Measurements from ENCODE around the gene CTNNA3. TPM values are rescaled to one million over a fixed set of nuclear protein-coding genes. Genes with fewer than 3 reads are reported as not detected.

Gene CTNNA3
- total and polyA plus RNA-seq, 2 of the 4 experiments (the other 2 are of a cell fraction): 0.19 to 0.90 TPM

- intact Hi-C loops (cut with micrococcal nuclease): no loop called here
- H4K20me1 ChIP-seq (ENCODE audit: insufficient read depth, low read length): no peaks in the 10 kb centered on the region
- H3K4me1 ChIP-seq (ENCODE audit: control insufficient read depth, insufficient read depth, low read length): no peaks in the 10 kb centered on the region
- H3K14ac ChIP-seq (replicated peaks; ENCODE audit: low read depth, low read length): no peak overlapping the region
- DNase-seq: no peak
- H2BK5ac ChIP-seq (ENCODE audit: low read depth, low read length, poor library complexity, severe bottlenecking): no peak overlapping the region
- POLR2A ChIA-PET (ENCODE audit: unreplicated experiment): no interaction called here
- H3K79me1 ChIP-seq (ENCODE audit: low read depth in 1 of 2, low read length in 2 of 2): no peaks in the 10 kb centered on the region
- no peak overlapping the region for H3K4me3 ChIP-seq (ENCODE audit: insufficient read depth, low read depth, low read length)
- no peak overlapping the region for H3K18ac ChIP-seq (ENCODE audit: low read depth, low read length)
- H4K8ac ChIP-seq (ENCODE audit: low read depth in 2 of 2, low read length in 2 of 2): no peak overlapping the region
- no peaks in the 10 kb centered on the region for H3K36me3 ChIP-seq (ENCODE audit: control insufficient read depth, insufficient read depth, low read length)
- BruUV-seq (replicated peaks): no TSS peak
- H3K27ac ChIP-seq (ENCODE audit: insufficient read depth, low read length): no peak overlapping the region
- no peaks in the 10 kb centered on the region for H3K27me3 ChIP-seq (ENCODE audit: control insufficient read depth, insufficient read depth, low read length)
- no peak overlapping the region for H3K4ac ChIP-seq (ENCODE audit: low read depth, low read length)
- H4K5ac ChIP-seq (ENCODE audit: low read depth, low read length): no peak overlapping the region
- WGBS, 2 experiments (ENCODE audit: extremely low coverage in 2 of 2, insufficient read length in 1 of 2): no CpG with 5 or more reads among the region's 4 CpGs
- H2AK9ac ChIP-seq (replicated peaks; ENCODE audit: low read depth, low read length, poor library complexity): no peak overlapping the region
- no peak overlapping the region for H3K56ac ChIP-seq (ENCODE audit: extremely low read depth, insufficient read depth, low read length)
- no peak overlapping the region for H2BK120ac ChIP-seq (ENCODE audit: low read depth, low read length)
- no peaks in the 10 kb centered on the region for H3K9me1 ChIP-seq (ENCODE audit: insufficient read depth, low read length)
- no peak overlapping the region for H2BK20ac ChIP-seq (ENCODE audit: low read depth, low read length)
- CTCF ChIA-PET: no interaction called here
- H2AK5ac ChIP-seq (ENCODE audit: low read depth, low read length): no peak overlapping the region
- no peak overlapping the region for H3K4me2 ChIP-seq (ENCODE audit: low read depth, low read length)
- no peak overlapping the region for H4K91ac ChIP-seq (ENCODE audit: insufficient read depth, low read depth, low read length)
- in situ Hi-C loops (cut with MboI; ENCODE audit: low sequenced_read_pairs): no loop called here
- dilution Hi-C loops (cut with HindIII; ENCODE audit: low sequenced_read_pairs, unreplicated experiment): no loop called here
- no peak for ATAC-seq (ENCODE audit: low read depth)
- no peak overlapping the region for H3K23ac ChIP-seq (ENCODE audit: low read depth, low read length)
- H2BK15ac ChIP-seq (ENCODE audit: low read depth, low read length): no peak overlapping the region
- no peak overlapping the region for H2AFZ ChIP-seq (replicated peaks; ENCODE audit: low read length, poor library complexity)
- H3K9ac ChIP-seq (ENCODE audit: low read depth, low read length): no peak overlapping the region
- TF ChIP-seq FOS (IDR thresholded peaks at IDR 0.05; ENCODE audit: low read depth, low read length) (no peak), POLR2A (IDR thresholded peaks at IDR 0.05; ENCODE audit: low read depth, low read length) (no peak), CEBPB (IDR thresholded peaks at IDR 0.05; ENCODE audit: low read depth, low read length) (no peak), MAFK (IDR thresholded peaks at IDR 0.05; ENCODE audit: low read depth, low read length) (no peak), SMC3 (IDR thresholded peaks at IDR 0.05; ENCODE audit: low read depth, low read length) (no peak), MXI1 (IDR thresholded peaks at IDR 0.05; ENCODE audit: borderline replicate concordance, low read depth, low read length) (no peak), NFE2L2 (IDR thresholded peaks at IDR 0.05; ENCODE audit: low read depth, low read length) (no peak), MAZ (IDR thresholded peaks at IDR 0.05; ENCODE audit: borderline replicate concordance, low read depth, low read length) (no peak), ELK1 (IDR thresholded peaks at IDR 0.05; ENCODE audit: borderline replicate concordance, low read depth, low read length) (no peak), RCOR1 (IDR thresholded peaks at IDR 0.05; ENCODE audit: insufficient replicate concordance, low read length) (no peak), RAD21 (IDR thresholded peaks at IDR 0.05; ENCODE audit: low read length) (no peak), CHD1 (IDR thresholded peaks at IDR 0.05; ENCODE audit: low read depth, low read length) (no peak)
- no peaks in the 10 kb centered on the region; the same call in 1 of the 2 replicates for H3K9me3 ChIP-seq (ENCODE audit: control insufficient read depth, insufficient read depth, low read length)
Observed at GRCh38 chr10:66283874-66284464, 1412.0 kb downstream of the CTNNA3 start.
